ENCODE data around the gene AGBL4.

The AGBL4 gene

GRCh38 chr1:48677306-48678287, 1346.2 kb downstream of the AGBL4 start:
- DNase-seq (ENCODE audit: low spot score), result no peak
- ChIA-PET CTCF (interaction anchor here (1.0 to 1.3 kb wide), 5 partner anchors 15 to 140 kb away, joined by 3 to 9 read pairs (median 4); no protein-coding TSS in a partner anchor), POLR2A (ENCODE audit: low non-redundant PET) (no interaction called here)
- TF ChIP-seq CTCF (conservative IDR thresholded peaks at IDR 0.05; ENCODE audit: low read depth), result peak; percentile 46
- H3K27ac ChIP-seq, result no peak overlapping the region

GRCh38 chr1:48676822-48677221, 1346.9 kb downstream of the AGBL4 start:
- TF ChIP-seq CTCF (conservative IDR thresholded peaks at IDR 0.05; ENCODE audit: low read depth), result no peak
- no peak for DNase-seq (ENCODE audit: low spot score)
- no peak overlapping the region for H3K27ac ChIP-seq
- ChIA-PET CTCF (interaction anchor here (1.0 to 1.3 kb wide), 3 partner anchors 20 to 141 kb away, joined by 4 to 9 read pairs (median 4); no protein-coding TSS in a partner anchor), POLR2A (ENCODE audit: low non-redundant PET) (no interaction called here)

GRCh38 chr1:48676376-48676775, 1347.4 kb downstream of the AGBL4 start:
- no peak for TF ChIP-seq CTCF (conservative IDR thresholded peaks at IDR 0.05; ENCODE audit: low read depth)

GRCh38 chr1:48675251-48675650, 1348.5 kb downstream of the AGBL4 start:
- TF ChIP-seq CTCF (conservative IDR thresholded peaks at IDR 0.05; ENCODE audit: low read depth), result no peak
- ChIA-PET CTCF (interaction anchor here (0.6 to 0.9 kb wide), 4 partner anchors 71 to 438 kb away, joined by 3 to 4 read pairs (median 3); no protein-coding TSS in a partner anchor), POLR2A (ENCODE audit: low non-redundant PET) (no interaction called here)
- H3K27ac ChIP-seq, result no peak overlapping the region
- DNase-seq (ENCODE audit: low spot score), result no peak

More at GRCh38 chr1:48676376-48676775, 1347.4 kb downstream of the AGBL4 start:
- DNase-seq (ENCODE audit: low spot score), result no peak
- POLR2A ChIA-PET (ENCODE audit: low non-redundant PET), result no interaction called here
- CTCF ChIA-PET, result interaction anchor here (1.2 kb wide), 1 partner anchor 21 kb away, joined by 4 read pairs; no protein-coding TSS in a partner anchor
- H3K27ac ChIP-seq, result no peak overlapping the region

- no peak for TF ChIP-seq CTCF (conservative IDR thresholded peaks at IDR 0.05; ENCODE audit: low read depth)
- ChIA-PET CTCF (interaction anchor here (0.6 to 0.7 kb wide), 3 partner anchors 72 to 156 kb away, joined by 3 read pairs; no protein-coding TSS in a partner anchor), POLR2A (ENCODE audit: low non-redundant PET) (no interaction called here)
- peak; percentile 59 for DNase-seq (ENCODE audit: low spot score)
- no peak overlapping the region for H3K27ac ChIP-seq
Measured at GRCh38 chr1:48674641-48675040, 1349.1 kb downstream of the AGBL4 start.

- no peak for DNase-seq (ENCODE audit: low spot score)
- no peak overlapping the region for H3K27ac ChIP-seq
- ChIA-PET POLR2A (ENCODE audit: low non-redundant PET) (no interaction called here), CTCF (interaction anchor here (1.0 to 1.2 kb wide), 2 partner anchors 23 to 57 kb away, joined by 3 read pairs; no protein-coding TSS in a partner anchor)
- no peak for TF ChIP-seq CTCF (conservative IDR thresholded peaks at IDR 0.05; ENCODE audit: low read depth)
Measured at GRCh38 chr1:48673332-48674105, 1350.2 kb downstream of the AGBL4 start.

Measured in RWPE1 (cell line).